Nephron (organoid): ENCODE data around the gene CRIP2.

Experiments
- H3K27ac Mint-ChIP-seq, 3 experiments: 2 replicates each; pipeline ENCODE4 v1.8.0; 2020; ENCODE audit warnings: mixed read lengths in 3 of 3, mild to moderate bottlenecking in 2 of 3, moderate library complexity in 1 of 3
- H3K27me3 Mint-ChIP-seq: 2 replicates; pipeline ENCODE4 v1.8.0; 2021; ENCODE audit warnings: low read depth, mild to moderate bottlenecking, moderate library complexity, mixed read lengths
- H3K36me3 Mint-ChIP-seq: 2 replicates; pipeline ENCODE4 v1.8.0; 2020; ENCODE audit warnings: low read depth, mixed read lengths
- H3K4me1 Mint-ChIP-seq: 2 replicates; pipeline ENCODE4 v1.8.0; 2020; ENCODE audit warnings: mixed read lengths
- H3K4me3 Mint-ChIP-seq, 3 experiments: 2 replicates each; pipeline ENCODE4 v1.8.0; 2020; ENCODE audit warnings: mild to moderate bottlenecking in 3 of 3, mixed read lengths in 3 of 3, moderate library complexity in 2 of 3
- H3K9me3 Mint-ChIP-seq: 2 replicates; pipeline ENCODE4 v1.8.0; 2020; ENCODE audit warnings: mixed read lengths
- TF ChIP-seq, protein P1 (sequence below), 3 experiments: fragments of 200-600 bp; sonication (generic); IDR thresholded peaks; one replicate each; pipeline ENCODE4 v1.5.0; 2021; ENCODE audit warnings: antibody characterized with exemption in 3 of 3; ENCODE audit not compliant: unreplicated experiment in 3 of 3

CRIP2 gene

DNA sequence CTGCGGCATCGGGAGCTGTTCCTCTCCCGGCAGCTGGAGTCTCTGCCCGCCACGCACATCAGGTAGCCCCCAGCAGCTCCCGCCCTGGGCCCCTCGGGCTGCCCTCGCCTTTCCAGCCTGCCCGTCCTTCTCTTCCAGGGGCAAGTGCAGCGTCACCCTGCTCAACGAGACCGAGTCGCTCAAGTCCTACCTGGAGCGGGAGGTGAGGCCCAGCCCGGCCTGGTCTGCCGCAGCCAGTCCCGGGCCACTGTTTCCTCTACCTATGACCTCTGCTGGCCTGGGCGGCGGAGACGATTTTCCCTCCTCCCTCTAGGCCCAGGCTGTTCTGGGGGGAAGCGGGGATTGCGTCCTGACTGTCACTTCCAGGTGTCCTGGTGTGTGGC, 24.5 kb upstream of the CRIP2 start:
- H3K9me3 Mint-ChIP-seq, result no peaks in the 10 kb centered on the region
- no peaks in the 10 kb centered on the region for H3K27me3 Mint-ChIP-seq
- TF ChIP-seq, protein P1, sequence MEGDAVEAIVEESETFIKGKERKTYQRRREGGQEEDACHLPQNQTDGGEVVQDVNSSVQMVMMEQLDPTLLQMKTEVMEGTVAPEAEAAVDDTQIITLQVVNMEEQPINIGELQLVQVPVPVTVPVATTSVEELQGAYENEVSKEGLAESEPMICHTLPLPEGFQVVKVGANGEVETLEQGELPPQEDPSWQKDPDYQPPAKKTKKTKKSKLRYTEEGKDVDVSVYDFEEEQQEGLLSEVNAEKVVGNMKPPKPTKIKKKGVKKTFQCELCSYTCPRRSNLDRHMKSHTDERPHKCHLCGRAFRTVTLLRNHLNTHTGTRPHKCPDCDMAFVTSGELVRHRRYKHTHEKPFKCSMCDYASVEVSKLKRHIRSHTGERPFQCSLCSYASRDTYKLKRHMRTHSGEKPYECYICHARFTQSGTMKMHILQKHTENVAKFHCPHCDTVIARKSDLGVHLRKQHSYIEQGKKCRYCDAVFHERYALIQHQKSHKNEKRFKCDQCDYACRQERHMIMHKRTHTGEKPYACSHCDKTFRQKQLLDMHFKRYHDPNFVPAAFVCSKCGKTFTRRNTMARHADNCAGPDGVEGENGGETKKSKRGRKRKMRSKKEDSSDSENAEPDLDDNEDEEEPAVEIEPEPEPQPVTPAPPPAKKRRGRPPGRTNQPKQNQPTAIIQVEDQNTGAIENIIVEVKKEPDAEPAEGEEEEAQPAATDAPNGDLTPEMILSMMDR (IDR thresholded peaks at IDR 0.05; ENCODE audit: unreplicated experiment in 3 of 3), result no peak
- H3K4me1 Mint-ChIP-seq, result no peaks in the 10 kb centered on the region
- peaks cover 23% of the 10 kb centered on the region for H3K36me3 Mint-ChIP-seq
- H3K27ac Mint-ChIP-seq, result no peak overlapping the region
- H3K4me3 Mint-ChIP-seq, result no peak overlapping the region

DNA sequence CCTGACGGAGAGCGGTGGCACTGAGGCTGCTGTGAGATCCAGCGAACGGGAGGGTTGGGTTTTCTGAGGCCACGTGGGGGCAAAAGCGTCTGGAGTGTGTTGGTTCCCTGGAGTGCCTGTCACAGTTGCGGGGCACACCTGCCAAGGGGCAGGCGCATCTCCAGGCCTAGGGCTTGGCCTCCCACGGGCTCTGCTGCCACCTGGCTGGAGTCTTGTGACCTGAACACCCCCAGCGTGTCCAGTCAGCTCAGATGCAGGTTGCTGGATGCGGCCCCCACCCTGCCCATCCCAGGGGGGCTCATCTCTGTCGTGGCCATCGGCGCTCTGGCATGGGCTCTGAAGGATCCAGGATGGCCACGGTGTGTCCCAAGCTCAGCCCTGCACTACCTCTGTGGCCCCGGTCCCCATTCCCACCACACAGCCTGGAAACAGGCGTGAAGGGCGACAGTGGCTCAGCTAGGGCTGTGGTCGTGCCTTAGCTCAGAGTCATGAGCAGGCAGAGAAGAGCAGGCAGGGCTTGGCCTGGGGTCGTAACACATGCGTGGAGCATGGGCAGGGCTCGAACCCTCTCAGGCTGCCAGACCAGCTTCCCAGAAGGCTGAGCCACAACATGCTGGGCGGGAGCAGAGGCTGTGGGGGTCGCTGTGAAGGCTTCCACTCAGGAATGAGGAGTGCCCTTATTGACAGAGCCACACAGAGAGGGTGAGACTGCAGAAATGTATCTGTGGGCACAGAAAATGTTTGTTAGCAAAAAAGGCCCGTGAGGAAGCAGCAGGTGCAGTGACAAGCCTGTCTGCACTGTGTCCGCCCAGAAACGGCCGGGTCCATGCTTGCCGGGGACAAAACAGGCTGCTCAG, 23.5 kb upstream of the CRIP2 start:
- H3K36me3 Mint-ChIP-seq, result peaks cover 28% of the 10 kb centered on the region
- no peaks in the 10 kb centered on the region for H3K9me3 Mint-ChIP-seq
- no peak overlapping the region for H3K4me3 Mint-ChIP-seq
- no peak overlapping the region for H3K27ac Mint-ChIP-seq
- H3K4me1 Mint-ChIP-seq, result no peaks in the 10 kb centered on the region
- no peaks in the 10 kb centered on the region for H3K27me3 Mint-ChIP-seq
- TF ChIP-seq, protein P1 (IDR thresholded peaks at IDR 0.05; ENCODE audit: unreplicated experiment in 3 of 3), result no peak

DNA sequence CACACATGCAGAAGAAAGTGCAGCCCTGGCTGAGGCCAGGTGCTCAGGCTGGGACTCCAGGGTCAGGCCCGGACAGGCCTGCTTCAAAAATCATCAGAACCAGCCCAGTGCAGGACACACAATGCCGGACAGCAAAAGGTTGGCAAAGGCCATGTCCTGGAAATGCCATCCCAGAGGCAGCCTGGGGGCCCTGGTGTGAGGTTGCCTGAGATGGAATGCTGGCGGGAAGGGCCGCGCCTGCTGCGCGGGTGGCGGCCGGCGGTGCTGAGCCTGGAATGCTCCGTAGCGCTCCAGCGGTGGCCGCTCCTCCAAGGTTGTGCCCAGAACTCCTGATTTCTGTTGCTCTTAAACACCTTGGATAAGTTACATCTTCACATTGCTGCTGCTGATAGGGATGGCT, 21.7 kb upstream of the CRIP2 start:
- Mint-ChIP-seq H3K4me3 (no peak overlapping the region), H3K9me3 (no peaks in the 10 kb centered on the region), H3K36me3 (peaks cover 28% of the 10 kb centered on the region), H3K27me3 (no peaks in the 10 kb centered on the region), H3K4me1 (no peaks in the 10 kb centered on the region), H3K27ac (no peak overlapping the region)
- TF ChIP-seq, protein P1 (IDR thresholded peaks at IDR 0.05; ENCODE audit: unreplicated experiment in 3 of 3), result no peak

DNA sequence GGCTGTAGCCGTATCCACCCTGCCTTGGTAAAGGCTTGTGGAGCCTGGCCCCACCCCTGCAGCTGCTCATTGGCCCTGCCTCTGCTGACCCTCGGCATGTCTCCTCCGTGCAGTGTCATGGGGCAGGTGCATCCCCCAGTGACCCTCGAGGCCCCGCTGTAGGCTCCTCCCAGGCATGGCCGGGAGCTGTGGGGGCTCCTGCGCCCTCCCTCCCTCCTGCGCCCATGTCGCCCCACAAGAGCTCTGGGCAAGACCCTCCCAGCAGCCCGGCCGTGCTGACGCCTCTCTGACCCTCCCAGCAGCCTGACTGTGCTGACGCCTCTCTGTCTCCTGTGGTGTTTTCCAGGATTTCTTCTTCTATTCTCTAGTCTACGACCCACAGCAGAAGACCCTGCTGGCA, 20.8 kb upstream of the CRIP2 start:
- Mint-ChIP-seq H3K36me3 (peaks cover 28% of the 10 kb centered on the region), H3K4me1 (no peaks in the 10 kb centered on the region), H3K4me3 (no peak overlapping the region), H3K9me3 (no peaks in the 10 kb centered on the region), H3K27ac (no peak overlapping the region), H3K27me3 (no peaks in the 10 kb centered on the region)
- TF ChIP-seq, protein P1 (IDR thresholded peaks at IDR 0.05; ENCODE audit: unreplicated experiment in 3 of 3), result no peak

DNA sequence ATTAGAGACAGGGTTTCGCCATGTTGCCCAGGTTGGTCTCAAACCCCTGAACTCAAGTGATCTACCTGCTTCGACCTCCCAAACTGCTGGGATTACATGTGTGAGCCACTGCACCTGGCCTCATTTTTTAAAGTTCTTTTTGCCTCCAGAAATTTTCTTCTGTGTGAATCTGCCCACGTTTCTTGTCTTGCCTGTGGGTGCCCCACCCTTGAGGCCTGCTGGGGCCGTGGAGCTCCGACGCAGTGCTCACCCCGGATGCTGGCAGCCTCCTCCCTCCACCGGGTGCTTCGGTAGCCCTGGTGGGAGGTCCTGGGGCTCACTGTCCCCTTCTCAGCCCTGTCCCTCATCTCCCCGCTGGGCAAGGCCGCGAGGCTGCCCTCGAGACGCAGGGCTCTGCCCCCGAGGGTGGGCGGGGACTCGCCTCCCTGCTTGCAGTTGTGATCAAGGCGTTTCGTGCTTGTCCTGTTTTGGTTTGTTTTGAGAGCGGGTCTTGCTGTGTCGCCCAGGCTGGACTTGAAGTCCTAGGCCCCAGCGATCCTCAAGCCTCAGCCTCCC, 19.5 kb upstream of the CRIP2 start:
- no peak overlapping the region for H3K27ac Mint-ChIP-seq
- H3K4me3 Mint-ChIP-seq, result no peak overlapping the region
- no peaks in the 10 kb centered on the region for H3K27me3 Mint-ChIP-seq
- TF ChIP-seq, protein P1 (IDR thresholded peaks at IDR 0.05; ENCODE audit: unreplicated experiment in 3 of 3), result no peak
- H3K4me1 Mint-ChIP-seq, result no peaks in the 10 kb centered on the region
- no peaks in the 10 kb centered on the region for H3K9me3 Mint-ChIP-seq
- H3K36me3 Mint-ChIP-seq, result peaks cover 28% of the 10 kb centered on the region
